Left renal cortex interstitium (tissue), 4 donors: ENCODE results near the gene TMC1. TPM values are rescaled to one million over a fixed set of nuclear protein-coding genes. Genes with fewer than 3 reads are reported as not detected.

Source experiments
- DNase-seq, 4 donors: peaks; one replicate each; pipeline ENCODE4 v3.0.0-alpha.2; 2013; ENCODE audit warnings: low read depth in 4 of 4, low spot score in 2 of 4, missing footprints in 1 of 4
- polyA plus RNA-seq, 4 donors: library from polyadenylated mRNA; unstranded; fragments of 120-200 nt; gene quantifications; one replicate each; pipeline ENCODE4 v1.2.1, GENCODE V29; 2013; ENCODE audit not compliant: insufficient read length in 4 of 4

Gene TMC1
- polyA plus RNA-seq, 4 donors = 0.86 to 1.2 (median 0.97) TPM

GRCh38 chr9:72661401-72662135, 140.2 kb downstream of the TMC1 start:
- no peak for DNase-seq

- no peak for DNase-seq
Observed at GRCh38 chr9:72665421-72665820, 144.0 kb downstream of the TMC1 start.

GRCh38 chr9:72667181-72667580, 145.8 kb downstream of the TMC1 start:
- DNase-seq = no peak

- no peak for DNase-seq
Observed at GRCh38 chr9:72674961-72675360, 153.6 kb downstream of the TMC1 start.

GRCh38 chr9:72675586-72675985, 154.2 kb downstream of the TMC1 start:
- DNase-seq = no peak

- no peak for DNase-seq
Observed at GRCh38 chr9:72680593-72681282, 159.3 kb downstream of the TMC1 start.

GRCh38 chr9:72681283-72681630, 159.8 kb downstream of the TMC1 start:
- no peak for DNase-seq

- DNase-seq = no peak
Observed at GRCh38 chr9:72684615-72685014, 163.2 kb downstream of the TMC1 start.

- no peak for DNase-seq
Observed at GRCh38 chr9:72685911-72686310, 164.5 kb downstream of the TMC1 start.

- DNase-seq = no peak
Observed at GRCh38 chr9:72687331-72687730, 165.9 kb downstream of the TMC1 start.

- no peak for DNase-seq
Observed at GRCh38 chr9:72691671-72692070, 170.3 kb downstream of the TMC1 start.

GRCh38 chr9:72695365-72695764, 174.0 kb downstream of the TMC1 start:
- DNase-seq = no peak

GRCh38 chr9:72696511-72696910, 175.1 kb downstream of the TMC1 start:
- DNase-seq = no peak

- no peak for DNase-seq
Observed at GRCh38 chr9:72701510-72701909, 180.1 kb downstream of the TMC1 start.

- no peak for DNase-seq
Observed at GRCh38 chr9:72703574-72703973, 182.2 kb downstream of the TMC1 start.

- DNase-seq = no peak
Observed at GRCh38 chr9:72704688-72705375, 183.4 kb downstream of the TMC1 start.

GRCh38 chr9:72718503-72718902, 197.1 kb downstream of the TMC1 start:
- no peak for DNase-seq

- DNase-seq = no peak
Observed at GRCh38 chr9:72721067-72721466, 199.7 kb downstream of the TMC1 start.

GRCh38 chr9:72726947-72727346, 205.5 kb downstream of the TMC1 start:
- no peak for DNase-seq

GRCh38 chr9:72728031-72728770, 206.8 kb downstream of the TMC1 start:
- DNase-seq = no peak

- DNase-seq = no peak
Observed at GRCh38 chr9:72733895-72734294, 212.5 kb downstream of the TMC1 start.
